ENCODE data around the gene RNF220.

Gene RNF220

DNA sequence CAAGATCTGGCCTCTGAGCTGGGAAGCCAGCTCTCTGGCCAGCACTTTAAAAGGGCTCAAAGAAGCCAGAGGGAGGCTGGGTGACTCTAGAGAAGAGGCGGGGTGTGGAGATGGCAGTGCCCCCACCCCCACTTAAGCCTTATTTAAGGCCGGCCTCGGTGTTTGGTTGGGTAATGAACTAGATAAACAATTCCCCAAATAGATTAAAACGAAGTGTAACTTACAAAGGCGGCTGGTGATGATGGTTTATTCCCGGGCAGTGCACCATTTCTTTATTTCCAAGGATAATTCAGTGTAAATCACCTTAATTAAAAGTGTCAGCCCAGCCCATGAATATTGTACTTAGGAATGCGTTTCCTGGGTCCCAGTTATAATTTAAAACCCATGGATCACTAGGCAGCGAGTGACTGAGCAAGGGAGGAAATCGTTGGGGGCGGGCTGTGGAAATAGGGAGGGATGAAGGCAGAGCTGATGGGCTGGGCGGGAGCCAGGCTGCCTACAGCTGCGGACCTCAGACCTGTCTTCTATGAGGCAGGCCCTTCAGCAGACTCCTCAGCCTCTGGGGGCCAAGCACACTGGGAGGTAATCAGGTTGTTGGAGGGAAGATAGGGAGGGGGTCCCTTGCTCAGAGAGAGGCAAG is 214.3 kb downstream of the RNF220 start:
- H3K4me3 ChIP-seq (replicated peaks; ENCODE audit: low read depth, low read length), result no peak overlapping the region
- TF ChIP-seq, protein P1, sequence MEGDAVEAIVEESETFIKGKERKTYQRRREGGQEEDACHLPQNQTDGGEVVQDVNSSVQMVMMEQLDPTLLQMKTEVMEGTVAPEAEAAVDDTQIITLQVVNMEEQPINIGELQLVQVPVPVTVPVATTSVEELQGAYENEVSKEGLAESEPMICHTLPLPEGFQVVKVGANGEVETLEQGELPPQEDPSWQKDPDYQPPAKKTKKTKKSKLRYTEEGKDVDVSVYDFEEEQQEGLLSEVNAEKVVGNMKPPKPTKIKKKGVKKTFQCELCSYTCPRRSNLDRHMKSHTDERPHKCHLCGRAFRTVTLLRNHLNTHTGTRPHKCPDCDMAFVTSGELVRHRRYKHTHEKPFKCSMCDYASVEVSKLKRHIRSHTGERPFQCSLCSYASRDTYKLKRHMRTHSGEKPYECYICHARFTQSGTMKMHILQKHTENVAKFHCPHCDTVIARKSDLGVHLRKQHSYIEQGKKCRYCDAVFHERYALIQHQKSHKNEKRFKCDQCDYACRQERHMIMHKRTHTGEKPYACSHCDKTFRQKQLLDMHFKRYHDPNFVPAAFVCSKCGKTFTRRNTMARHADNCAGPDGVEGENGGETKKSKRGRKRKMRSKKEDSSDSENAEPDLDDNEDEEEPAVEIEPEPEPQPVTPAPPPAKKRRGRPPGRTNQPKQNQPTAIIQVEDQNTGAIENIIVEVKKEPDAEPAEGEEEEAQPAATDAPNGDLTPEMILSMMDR (IDR thresholded peaks at IDR 0.05; ENCODE audit: low read depth, low read length, missing control alignments), result no peak
- peak; percentile 80 for DNase-seq (ENCODE audit: extremely low read depth, low read depth)

DNA sequence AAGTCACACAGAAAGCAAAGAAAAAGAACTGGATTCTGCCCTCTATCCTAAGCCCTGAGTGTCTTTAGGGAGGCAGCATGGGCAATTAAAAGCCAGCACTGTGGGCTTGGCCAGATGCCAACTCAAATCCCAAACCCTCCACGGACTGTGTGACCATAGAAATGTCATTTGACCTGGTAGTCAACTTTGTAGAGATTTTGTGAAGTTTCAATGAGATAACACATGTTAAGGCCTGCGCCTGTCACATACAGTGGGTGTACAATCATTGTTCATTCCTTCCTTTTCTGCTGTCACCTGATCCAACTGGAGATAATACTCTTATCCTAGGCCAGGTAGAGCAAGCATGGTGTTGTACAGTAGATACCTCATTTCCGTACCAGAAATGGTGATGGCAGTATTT is 215.0 kb downstream of the RNF220 start:
- H3K4me3 ChIP-seq (replicated peaks; ENCODE audit: low read depth, low read length), result no peak overlapping the region
- DNase-seq (ENCODE audit: extremely low read depth, low read depth), result no peak
- TF ChIP-seq, protein P1 (IDR thresholded peaks at IDR 0.05; ENCODE audit: low read depth, low read length, missing control alignments), result no peak

GRCh38 chr1:44621841-44622286 is 216.8 kb downstream of the RNF220 start:
- TF ChIP-seq, protein P1 (IDR thresholded peaks at IDR 0.05; ENCODE audit: low read depth, low read length, missing control alignments), result no peak
- H3K4me3 ChIP-seq (replicated peaks; ENCODE audit: low read depth, low read length), result no peak overlapping the region
- DNase-seq (ENCODE audit: extremely low read depth, low read depth), result peak; percentile 52

GRCh38 chr1:44624268-44624901 is 219.3 kb downstream of the RNF220 start:
- no peak overlapping the region for H3K4me3 ChIP-seq (replicated peaks; ENCODE audit: low read depth, low read length)
- DNase-seq (ENCODE audit: extremely low read depth, low read depth), result no peak
- TF ChIP-seq, protein P1 (IDR thresholded peaks at IDR 0.05; ENCODE audit: low read depth, low read length, missing control alignments), result no peak

GRCh38 chr1:44625348-44625747 is 220.3 kb downstream of the RNF220 start:
- TF ChIP-seq, protein P1 (IDR thresholded peaks at IDR 0.05; ENCODE audit: low read depth, low read length, missing control alignments), result no peak
- no peak for DNase-seq (ENCODE audit: extremely low read depth, low read depth)
- H3K4me3 ChIP-seq (replicated peaks; ENCODE audit: low read depth, low read length), result no peak overlapping the region

DNA sequence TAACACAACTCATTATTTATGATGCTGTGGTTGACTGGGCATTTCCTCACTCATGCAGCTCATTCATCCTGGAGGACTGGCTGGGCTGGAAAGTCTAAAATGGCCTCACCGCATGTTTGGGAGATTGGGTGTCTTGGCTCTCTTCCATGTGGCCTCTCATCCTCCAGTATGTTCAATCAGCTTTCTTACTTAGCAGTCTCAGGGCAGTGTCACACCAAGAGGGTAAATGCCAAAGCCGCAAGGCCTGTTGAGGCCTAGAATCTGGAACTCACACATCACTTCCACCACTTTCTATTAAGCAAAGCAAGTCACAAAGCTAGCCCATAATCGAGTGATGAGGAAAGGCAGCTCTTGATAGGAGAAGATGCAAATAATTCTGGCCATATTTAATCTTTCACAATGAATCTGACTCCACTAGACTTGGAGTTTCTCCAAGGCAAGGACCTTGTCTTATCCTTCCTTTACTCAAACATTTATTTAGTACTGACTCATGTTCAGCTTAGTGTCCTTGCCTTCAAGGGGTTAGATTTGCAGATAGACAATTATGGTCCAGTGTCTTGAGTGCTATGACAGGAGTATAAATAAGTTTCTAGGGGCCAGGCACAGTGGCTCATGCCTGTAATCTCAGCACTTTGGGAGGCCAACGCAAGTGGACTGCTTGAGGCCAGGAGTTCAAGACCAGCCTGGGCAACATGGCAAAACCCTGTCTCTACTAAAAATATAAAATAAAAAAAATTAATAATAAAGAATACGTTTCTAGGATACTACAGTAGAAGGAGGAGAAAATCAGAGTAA is 224.1 kb downstream of the RNF220 start:
- TF ChIP-seq, protein P1 (IDR thresholded peaks at IDR 0.05; ENCODE audit: low read depth, low read length, missing control alignments), result no peak
- no peak overlapping the region for H3K4me3 ChIP-seq (replicated peaks; ENCODE audit: low read depth, low read length)
- DNase-seq (ENCODE audit: extremely low read depth, low read depth), result peak; percentile 77

Measured in HFF-Myc (cell line).